ENCODE data around the gene KLHL22.
"Not testable (repeated sequence)": the region's sequence is repeated elsewhere in the genome, so short reads cannot be mapped to it uniquely, and the experiment has no call there.

Gene KLHL22

GRCh38 chr22:20399866-20400605 is 95.6 kb downstream of the KLHL22 start:
- DNase-seq = no peak

- no peak for DNase-seq
Observed at GRCh38 chr22:20398420-20398819, 97.2 kb downstream of the KLHL22 start.

GRCh38 chr22:20397498-20397897 is 98.1 kb downstream of the KLHL22 start:
- DNase-seq = no peak

GRCh38 chr22:20396639-20397038 is 99.0 kb downstream of the KLHL22 start:
- no peak for DNase-seq

DNA sequence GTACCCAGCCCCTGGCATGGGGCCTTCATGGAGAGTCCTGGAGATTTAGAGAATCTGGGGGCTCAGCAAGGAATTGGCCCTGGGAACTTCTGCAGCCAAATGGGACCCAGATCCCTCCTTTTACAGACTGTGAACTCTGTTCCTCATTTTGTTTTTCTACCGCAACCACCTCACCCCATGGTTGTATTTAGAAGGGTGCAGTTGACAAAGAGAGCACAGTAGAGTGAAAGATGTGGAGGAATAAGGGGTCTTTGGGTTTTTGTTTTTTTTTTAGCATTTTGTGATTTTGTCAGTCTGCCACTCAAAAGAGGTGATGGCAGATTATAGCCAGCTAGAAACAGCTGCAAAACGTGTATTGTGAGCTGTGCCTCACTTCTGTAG is 99.7 kb downstream of the KLHL22 start:
- DNase-seq = no peak

- DNase-seq = no peak
Observed at GRCh38 chr22:20395181-20395906, 100.3 kb downstream of the KLHL22 start.

GRCh38 chr22:20393705-20394476 is 101.7 kb downstream of the KLHL22 start, which contains the start of gene ZNF74:
TSS of gene ZNF74 (plus strand) at chr22:20394151. CDS start at chr22:20394629, 478 bp downstream.
- DNase-seq = peak; percentile 92

GRCh38 chr22:20392983-20393704 is 102.5 kb downstream of the KLHL22 start:
- DNase-seq = peak; percentile 15

DNA sequence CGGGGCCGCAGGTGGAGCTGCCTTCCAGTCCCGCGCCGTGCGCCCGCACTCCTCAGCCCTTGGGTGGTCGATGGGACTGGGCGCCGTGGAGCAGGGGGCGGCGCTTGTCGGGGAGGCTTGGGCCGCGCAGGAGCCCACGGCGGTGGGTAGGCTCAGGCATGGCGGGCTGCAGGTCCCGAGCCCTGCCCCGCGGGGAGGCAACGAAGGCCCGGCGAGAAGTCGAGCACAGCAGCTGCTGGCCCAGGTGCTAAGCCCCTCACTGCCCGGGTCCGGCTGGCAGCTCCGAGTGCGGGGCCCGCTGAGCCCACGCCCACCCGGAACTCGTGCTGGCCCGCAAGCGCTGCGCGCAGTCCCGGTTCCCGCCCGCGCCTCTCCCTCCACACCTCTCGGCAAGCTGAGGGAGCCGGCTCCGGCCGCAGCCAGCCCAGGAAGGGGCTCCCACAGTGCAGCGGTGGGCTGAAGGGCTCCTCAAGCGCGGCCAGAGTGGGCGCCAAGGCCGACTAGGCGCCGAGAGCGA is 103.2 kb downstream of the KLHL22 start:
- DNase-seq = not testable (repeated sequence)

Data from right kidney (tissue), 1 donor.